SK-N-SH (cell line): Measurements from ENCODE around the gene ADAMTS14. TPM values are rescaled to one million over a fixed set of nuclear protein-coding genes. Genes with fewer than 3 reads are reported as not detected.
A peak's percentile ranks its signal among the peaks of the same experiment; 100 is the strongest.

Experiments used
- CTCF ChIA-PET: fragments of 300-600, 350-600 bp; formaldehyde crosslinking; extraction: SDS; loops from one replicate; lab custom pipeline; 2021; lab: Yijun Ruan, JAX
- POLR2A ChIA-PET: fragments of 350-600 bp; sonication (Branson Sonifier 250); formaldehyde crosslinking; extraction: SDS; loops from one replicate; lab custom pipeline; 2020; ENCODE audit warnings: antibody characterized with exemption, inconsistent platforms; lab: Yijun Ruan, JAX
- DNase-seq: peaks from one replicate; pipeline ENCODE4 v3.0.0; 2012
- H2AFZ ChIP-seq: fragments of 200-600 bp; sonication (generic); 2 replicates; pipeline ENCODE4 v1.8.1; 2016; ENCODE audit warnings: antibody characterized with exemption, mild to moderate bottlenecking, low read depth
- H3F3A ChIP-seq: fragments of 200-600 bp; sonication (generic); replicated peaks from 2 replicates; pipeline ENCODE3; 2016; ENCODE audit warnings: antibody characterized with exemption, mild to moderate bottlenecking; ENCODE audit not compliant: insufficient read depth
- H3K27ac ChIP-seq, 2 experiments: fragments of 200-500 bp in 1 of 2; fragments of 200-600 bp in 1 of 2; sonication (Bioruptor generic) in 1 of 2; sonication (generic), shearing (Covaris generic) in 1 of 2; 2 replicates each; pipeline versions ENCODE4 v1.5.1 to v1.6.1; 2014 to 2016; ENCODE audit warnings: low read depth in 2 of 2, inconsistent platforms in 1 of 2, low read length in 1 of 2, mild to moderate bottlenecking in 1 of 2, mixed read lengths in 1 of 2
- H3K27me3 ChIP-seq: fragments of 200-600 bp; sonication (generic), shearing (Covaris generic); 2 replicates; pipeline ENCODE4 v1.6.1; 2016; ENCODE audit warnings: mixed run types; ENCODE audit not compliant: insufficient read depth
- H3K36me3 ChIP-seq, 2 experiments: fragments of 200-500 bp in 1 of 2; fragments of 200-600 bp in 1 of 2; sonication (Bioruptor generic) in 1 of 2; sonication (generic) in 1 of 2; replicated peaks in 1 of 2; 2 replicates each; pipeline versions ENCODE3 to v1.5.1; 2014 to 2016; ENCODE audit warnings: low read length in 1 of 2, mild to moderate bottlenecking in 1 of 2; ENCODE audit not compliant: insufficient read depth in 2 of 2, control insufficient read depth in 1 of 2
- H3K4me1 ChIP-seq, 2 experiments: fragments of 200-500 bp in 1 of 2; fragments of 200-600 bp in 1 of 2; sonication (Bioruptor generic) in 1 of 2; sonication (generic), shearing (Covaris generic) in 1 of 2; 2 replicates each; pipeline versions ENCODE4 v1.5.1 to v1.6.1; 2014 to 2016; ENCODE audit warnings: low read depth in 1 of 2, low read length in 1 of 2, mixed run types in 1 of 2; ENCODE audit not compliant: insufficient read depth in 2 of 2, control insufficient read depth in 1 of 2
- H3K4me2 ChIP-seq: fragments of 200-600 bp; sonication (generic), shearing (Covaris generic); 2 replicates; pipeline ENCODE4 v1.6.1; 2017; ENCODE audit warnings: mixed run types
- H3K4me3 ChIP-seq, 2 experiments: fragments of 200-500 bp in 1 of 2; fragments of 200-600 bp in 1 of 2; sonication (Bioruptor generic) in 1 of 2; sonication (generic), shearing (Covaris generic) in 1 of 2; 2 replicates each; pipeline versions ENCODE4 v1.5.1 to v1.8.1; 2014 to 2016; ENCODE audit warnings: low read depth in 2 of 2, inconsistent platforms in 1 of 2, low read length in 1 of 2, mild to moderate bottlenecking in 1 of 2, mixed read lengths in 1 of 2, moderate library complexity in 1 of 2
- H3K79me2 ChIP-seq: fragments of 200-600 bp; sonication (generic); 2 replicates; pipeline ENCODE4 v1.8.1; 2017; ENCODE audit warnings: mild to moderate bottlenecking; ENCODE audit not compliant: insufficient read depth
- H3K9ac ChIP-seq: fragments of 200-600 bp; sonication (generic); 2 replicates; pipeline ENCODE4 v1.6.1; 2017; ENCODE audit warnings: mixed run types
- H3K9me2 ChIP-seq: fragments of 200-600 bp; sonication (generic); 2 replicates; pipeline ENCODE4 v1.6.1; 2017; ENCODE audit warnings: mixed run types
- H3K9me3 ChIP-seq: fragments of 200-600 bp; sonication (generic); 2 replicates; pipeline ENCODE4 v1.6.1; 2017; ENCODE audit warnings: mixed run types, mild to moderate bottlenecking, moderate library complexity
- H4K20me1 ChIP-seq: fragments of 200-600 bp; sonication (generic); 2 replicates; pipeline ENCODE4 v1.6.1; 2017; ENCODE audit warnings: mild to moderate bottlenecking, mixed run types; ENCODE audit not compliant: insufficient read depth
- CHD2 ChIP-seq: fragments of 150-350 bp; IDR thresholded peaks from 2 replicates; pipeline ENCODE4 v1.6.1; 2018; ENCODE audit warnings: low read length; ENCODE audit not compliant: partially characterized antibody
- ELF1 ChIP-seq: IDR thresholded peaks from 2 replicates; pipeline ENCODE4 v1.4.0; 2012
- EP300 ChIP-seq, 2 experiments: IDR thresholded peaks; 2 replicates each; pipeline versions ENCODE4 v1.4.0 to v1.6.1; 2012; ENCODE audit warnings: borderline replicate concordance in 1 of 2, low read depth in 1 of 2, low read length in 1 of 2
- FOXJ3 ChIP-seq: sonication (generic); formaldehyde crosslinking; IDR thresholded peaks from 2 replicates; pipeline ENCODE4 v1.5.1; 2020; ENCODE audit warnings: mild to moderate bottlenecking, missing genetic modification reagents
- GABPA ChIP-seq: IDR thresholded peaks from 2 replicates; pipeline ENCODE4 v1.4.0; 2012; ENCODE audit warnings: low read depth, mild to moderate bottlenecking
- GATA2 ChIP-seq: sonication (generic); formaldehyde crosslinking; IDR thresholded peaks from 2 replicates; pipeline ENCODE4 v1.5.0; 2020; ENCODE audit warnings: mild to moderate bottlenecking, missing genetic modification reagents
- IRF3 ChIP-seq: fragments of 150-350 bp; IDR thresholded peaks from 2 replicates; pipeline ENCODE4 v1.6.1; 2016; ENCODE audit warnings: mild to moderate bottlenecking, low read depth, low read length
- REST ChIP-seq: IDR thresholded peaks from 2 replicates; pipeline ENCODE4 v1.6.1; 2012; ENCODE audit warnings: mild to moderate bottlenecking, low read depth, low read length, moderate library complexity
- RFX5 ChIP-seq: IDR thresholded peaks from 2 replicates; pipeline ENCODE4 v1.6.1; 2012; ENCODE audit warnings: mild to moderate bottlenecking, improper control_type of control experiment, low read length
- SMC3 ChIP-seq: IDR thresholded peaks from 2 replicates; pipeline ENCODE4 v1.6.1; 2012; ENCODE audit warnings: low read depth, low read length, improper control_type of control experiment
- TAF1 ChIP-seq: IDR thresholded peaks from 2 replicates; pipeline ENCODE4 v1.6.1; 2012; ENCODE audit warnings: low read depth, mild to moderate bottlenecking, low read length, moderate library complexity, borderline replicate concordance
- TCF12 ChIP-seq: IDR thresholded peaks from 2 replicates; pipeline ENCODE4 v1.4.0; 2012
- WGBS: methylation state at CpG from one replicate; pipeline ENCODE4 v1.1.6; 2017; ENCODE audit warnings: low lambda C conversion rate; 5-methylcytosine and 5-hydroxymethylcytosine counted together
- polyA plus RNA-seq, 3 experiments: library from polyadenylated mRNA; depleted of rRNA; stranded (reverse); fragments of >200 nt; gene quantifications; 2 replicates each; pipeline ENCODE4 v1.2.3, GENCODE V29; 2012
- TF ChIP-seq, protein P1 (sequence below): fragments of 200-600 bp; sonication (generic); IDR thresholded peaks from 2 replicates; pipeline ENCODE4 v1.6.1; 2017; ENCODE audit warnings: antibody characterized with exemption, mild to moderate bottlenecking, moderate library complexity
- TF ChIP-seq, protein P2 (sequence below): fragments of 150-350 bp; IDR thresholded peaks from 2 replicates; pipeline ENCODE4 v1.6.1; 2017; ENCODE audit warnings: antibody characterized with exemption, low read length, low read depth, borderline replicate concordance

The ADAMTS14 gene
- polyA plus RNA-seq, 1 of the 3 experiments (the other 2 are of a cell fraction), result 1.1 TPM

GRCh38 chr10:70749756-70750155, 77.5 kb downstream of the ADAMTS14 start (continued):
- no peak for TF ChIP-seq TAF1

DNA sequence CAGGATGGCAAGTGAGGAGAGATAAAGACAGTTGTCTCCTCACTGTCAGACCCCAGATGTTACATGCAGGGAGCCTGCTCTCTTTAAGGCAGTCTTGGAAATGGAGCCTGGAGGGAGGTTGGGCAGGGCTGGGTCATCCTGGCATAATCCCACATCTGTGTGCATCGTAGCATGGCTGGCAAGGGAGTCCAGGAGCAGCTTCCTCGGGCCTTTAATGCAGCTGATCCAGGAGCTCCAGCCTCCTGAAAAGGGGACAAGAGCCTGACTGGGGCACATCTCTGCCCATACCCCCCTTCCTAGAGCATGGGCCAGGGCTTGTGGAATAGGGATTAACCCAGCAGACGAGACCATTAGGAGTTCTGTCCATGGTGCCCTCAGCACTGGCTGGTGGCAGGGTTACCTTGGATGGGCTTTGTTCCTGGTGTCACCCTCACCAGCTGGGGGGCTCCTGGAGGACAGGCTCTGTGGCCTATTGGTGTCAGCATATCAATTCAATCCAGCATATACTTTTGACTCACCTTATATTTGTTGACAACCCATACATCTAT, 77.9 kb downstream of the ADAMTS14 start:
- H3K36me3 ChIP-seq, result no peaks in the 10 kb centered on the region
- whole genome bisulfite sequencing, result 0% methylated on average over 1 of the region's 3 CpGs
- no peaks in the 10 kb centered on the region for H3K9me3 ChIP-seq
- POLR2A ChIA-PET, result no interaction called here
- CTCF ChIA-PET, result interaction anchor here (0.8 to 2.4 kb wide), 3 partner anchors 8 to 201 kb away, joined by 3 to 14 read pairs (median 6); no protein-coding TSS in a partner anchor
- no peak overlapping the region for H3K4me2 ChIP-seq
- no peak overlapping the region for H3K9ac ChIP-seq
- no peaks in the 10 kb centered on the region for H3F3A ChIP-seq
- H3K27ac ChIP-seq, result no peak overlapping the region
- H3K4me1 ChIP-seq, result no peaks in the 10 kb centered on the region; a peak in 1 of 4 replicates
- TF ChIP-seq REST (0 out of 2 replicates have a peak, but pooled peaks have one; percentile 20), TAF1 (no peak)
- H3K27me3 ChIP-seq, result no peaks in the 10 kb centered on the region
- no peak overlapping the region for H3K4me3 ChIP-seq
- no peaks in the 10 kb centered on the region for H4K20me1 ChIP-seq
- no peaks in the 10 kb centered on the region for H3K9me2 ChIP-seq
- no peaks in the 10 kb centered on the region for H3K79me2 ChIP-seq
- DNase-seq, result no peak
- no peak overlapping the region for H2AFZ ChIP-seq

DNA sequence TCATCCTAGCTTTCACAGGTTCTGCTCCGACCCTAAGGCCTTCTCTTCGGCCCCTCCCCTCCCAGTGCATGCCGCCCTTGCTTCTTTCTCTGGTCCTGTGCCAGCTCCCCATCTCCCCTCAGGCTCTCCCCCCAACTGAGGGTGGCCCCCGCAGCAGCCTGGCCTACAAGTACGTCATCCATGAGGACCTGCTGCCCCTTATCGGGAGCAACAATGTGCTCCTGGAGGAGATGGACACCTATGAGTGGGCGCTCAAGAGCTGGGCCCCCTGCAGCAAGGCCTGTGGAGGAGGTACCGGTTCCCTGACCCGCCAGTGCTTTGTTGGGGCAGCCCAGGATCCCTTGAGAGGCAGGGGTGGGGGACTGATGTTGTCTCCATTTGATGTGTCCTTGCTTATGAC, 79.0 kb downstream of the ADAMTS14 start:
- no peak overlapping the region for H2AFZ ChIP-seq
- 63% methylated on average over 8 of the region's 9 CpGs for WGBS
- H3K27ac ChIP-seq, result no peak overlapping the region; a peak in 1 of 4 replicates
- H3K4me1 ChIP-seq, result no peaks in the 10 kb centered on the region; a peak in 1 of 4 replicates
- no peak overlapping the region for H3K4me3 ChIP-seq
- no peaks in the 10 kb centered on the region for H3K9me2 ChIP-seq
- no peak for DNase-seq
- H3K79me2 ChIP-seq, result no peaks in the 10 kb centered on the region
- H3K9me3 ChIP-seq, result no peaks in the 10 kb centered on the region
- H3K36me3 ChIP-seq, result no peaks in the 10 kb centered on the region
- ChIA-PET POLR2A (no interaction called here), CTCF (interaction anchor here (0.9 to 2.4 kb wide), 4 partner anchors 7 to 290 kb away, joined by 3 to 14 read pairs (median 6); no protein-coding TSS in a partner anchor)
- H4K20me1 ChIP-seq, result no peaks in the 10 kb centered on the region
- no peak overlapping the region for H3K4me2 ChIP-seq
- no peaks in the 10 kb centered on the region for H3F3A ChIP-seq
- no peaks in the 10 kb centered on the region for H3K27me3 ChIP-seq
- H3K9ac ChIP-seq, result no peak overlapping the region
- TF ChIP-seq CHD2, result no peak
- no peak for TF ChIP-seq FOXJ3 (CRISPR knock-in tag)
- no peak for TF ChIP-seq IRF3
- TF ChIP-seq SMC3, result no peak
- no peak for TF ChIP-seq GATA2
- TF ChIP-seq EP300 (IDR thresholded peaks at IDR 0.05; ENCODE audit: borderline replicate concordance in 1 of 2, low read depth in 1 of 2, low read length in 1 of 2), result no peak
- TF ChIP-seq, protein P1, sequence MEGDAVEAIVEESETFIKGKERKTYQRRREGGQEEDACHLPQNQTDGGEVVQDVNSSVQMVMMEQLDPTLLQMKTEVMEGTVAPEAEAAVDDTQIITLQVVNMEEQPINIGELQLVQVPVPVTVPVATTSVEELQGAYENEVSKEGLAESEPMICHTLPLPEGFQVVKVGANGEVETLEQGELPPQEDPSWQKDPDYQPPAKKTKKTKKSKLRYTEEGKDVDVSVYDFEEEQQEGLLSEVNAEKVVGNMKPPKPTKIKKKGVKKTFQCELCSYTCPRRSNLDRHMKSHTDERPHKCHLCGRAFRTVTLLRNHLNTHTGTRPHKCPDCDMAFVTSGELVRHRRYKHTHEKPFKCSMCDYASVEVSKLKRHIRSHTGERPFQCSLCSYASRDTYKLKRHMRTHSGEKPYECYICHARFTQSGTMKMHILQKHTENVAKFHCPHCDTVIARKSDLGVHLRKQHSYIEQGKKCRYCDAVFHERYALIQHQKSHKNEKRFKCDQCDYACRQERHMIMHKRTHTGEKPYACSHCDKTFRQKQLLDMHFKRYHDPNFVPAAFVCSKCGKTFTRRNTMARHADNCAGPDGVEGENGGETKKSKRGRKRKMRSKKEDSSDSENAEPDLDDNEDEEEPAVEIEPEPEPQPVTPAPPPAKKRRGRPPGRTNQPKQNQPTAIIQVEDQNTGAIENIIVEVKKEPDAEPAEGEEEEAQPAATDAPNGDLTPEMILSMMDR, result no peak
- TF ChIP-seq ELF1, result no peak
- TF ChIP-seq, protein P2, sequence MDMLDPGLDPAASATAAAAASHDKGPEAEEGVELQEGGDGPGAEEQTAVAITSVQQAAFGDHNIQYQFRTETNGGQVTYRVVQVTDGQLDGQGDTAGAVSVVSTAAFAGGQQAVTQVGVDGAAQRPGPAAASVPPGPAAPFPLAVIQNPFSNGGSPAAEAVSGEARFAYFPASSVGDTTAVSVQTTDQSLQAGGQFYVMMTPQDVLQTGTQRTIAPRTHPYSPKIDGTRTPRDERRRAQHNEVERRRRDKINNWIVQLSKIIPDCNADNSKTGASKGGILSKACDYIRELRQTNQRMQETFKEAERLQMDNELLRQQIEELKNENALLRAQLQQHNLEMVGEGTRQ, result no peak
- TF ChIP-seq TCF12, result no peak
- TF ChIP-seq GABPA, result no peak
- TF ChIP-seq RFX5, result no peak
